MV-4-11 (cell line): ENCODE results near the gene TNFRSF4.

ENCODE experiments used
- DNase-seq: peaks from one replicate; lab custom pipeline; 2025; lab: John Stamatoyannopoulos, UW

The TNFRSF4 gene

DNA sequence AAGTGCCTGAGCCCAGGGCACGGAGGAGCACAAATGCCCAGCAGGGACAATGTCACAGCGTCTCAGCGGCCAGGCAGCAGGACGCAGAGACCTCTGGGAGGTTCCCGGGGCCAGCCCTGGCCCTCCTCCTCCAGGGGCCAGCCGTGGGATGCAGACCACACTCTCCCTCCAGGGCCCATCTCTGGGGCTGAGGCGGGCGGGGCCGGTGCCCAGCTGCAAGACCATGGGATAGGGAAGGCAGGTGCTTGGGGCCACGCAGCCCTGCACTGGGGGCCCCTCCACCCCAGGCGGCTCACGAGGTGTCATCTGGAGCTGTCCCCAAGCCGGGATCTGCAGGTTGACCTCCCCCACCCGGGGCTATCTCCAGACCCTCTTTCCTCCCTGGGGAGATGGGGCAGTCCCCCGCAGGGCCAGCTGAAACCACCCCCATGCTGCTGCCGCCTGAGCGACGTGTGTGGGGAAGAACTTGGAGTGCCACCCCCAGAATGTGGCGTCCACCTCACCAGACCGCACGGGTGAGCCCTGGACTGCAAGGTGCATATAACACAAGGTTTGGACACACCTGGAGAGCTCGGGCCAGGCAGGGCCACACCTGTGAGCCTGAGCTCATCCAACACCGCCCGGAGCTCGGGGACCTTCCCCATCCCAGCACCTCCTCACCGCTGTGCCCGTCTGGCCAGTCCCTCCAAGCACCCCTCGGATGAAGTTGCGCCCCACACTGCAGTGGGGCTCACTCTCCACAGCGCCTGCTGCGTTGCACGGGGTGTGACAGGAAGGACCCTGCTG lies 44.3 kb downstream of the TNFRSF4 start:
- DNase-seq, result no peak

DNA sequence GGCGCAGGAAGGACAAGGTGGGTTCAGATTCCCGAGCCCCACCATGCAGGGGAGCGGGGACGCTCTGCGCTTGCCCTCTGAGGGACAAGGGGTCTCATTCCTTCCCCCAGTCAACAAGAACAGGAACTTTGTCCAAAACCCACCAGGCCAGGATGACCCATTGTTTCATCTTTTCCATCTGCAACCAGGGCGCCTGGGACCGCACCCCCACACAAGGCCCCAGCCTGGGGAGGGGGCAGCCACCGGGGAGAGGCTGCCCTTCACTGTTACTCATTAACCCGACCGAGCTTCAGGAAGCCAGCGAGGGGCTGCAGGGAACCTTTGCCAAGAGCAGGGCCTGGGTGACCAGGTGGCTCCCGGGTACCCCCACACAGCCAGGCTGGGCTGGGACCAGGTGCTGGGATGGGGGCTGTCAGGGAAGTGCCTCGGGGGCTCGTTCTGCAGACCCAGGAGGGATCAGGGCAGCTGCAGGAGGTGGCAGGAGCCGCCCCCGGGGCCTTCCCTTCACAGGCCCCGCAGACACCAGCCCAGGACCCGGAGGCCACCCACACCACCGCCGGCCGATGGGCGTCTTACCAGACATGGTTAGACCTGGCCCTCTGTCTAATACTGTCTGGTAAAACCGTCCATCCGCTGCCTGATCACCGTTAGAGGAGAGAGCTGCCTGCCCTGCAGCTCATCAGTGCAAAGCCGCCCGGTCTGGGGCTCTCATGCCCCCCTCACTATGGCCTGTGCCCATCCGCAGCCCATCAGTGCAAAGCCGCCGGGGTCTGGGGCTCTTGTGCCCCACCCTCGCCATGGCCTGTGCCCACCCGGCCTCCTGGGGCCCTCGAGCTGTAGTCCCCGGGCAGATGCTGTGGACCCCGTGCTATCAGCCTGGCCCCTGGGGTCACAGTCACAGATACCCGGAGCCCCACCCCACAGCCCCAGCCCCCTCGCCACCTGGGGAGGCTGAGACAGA lies 45.2 kb downstream of the TNFRSF4 start:
- no peak for DNase-seq

DNA sequence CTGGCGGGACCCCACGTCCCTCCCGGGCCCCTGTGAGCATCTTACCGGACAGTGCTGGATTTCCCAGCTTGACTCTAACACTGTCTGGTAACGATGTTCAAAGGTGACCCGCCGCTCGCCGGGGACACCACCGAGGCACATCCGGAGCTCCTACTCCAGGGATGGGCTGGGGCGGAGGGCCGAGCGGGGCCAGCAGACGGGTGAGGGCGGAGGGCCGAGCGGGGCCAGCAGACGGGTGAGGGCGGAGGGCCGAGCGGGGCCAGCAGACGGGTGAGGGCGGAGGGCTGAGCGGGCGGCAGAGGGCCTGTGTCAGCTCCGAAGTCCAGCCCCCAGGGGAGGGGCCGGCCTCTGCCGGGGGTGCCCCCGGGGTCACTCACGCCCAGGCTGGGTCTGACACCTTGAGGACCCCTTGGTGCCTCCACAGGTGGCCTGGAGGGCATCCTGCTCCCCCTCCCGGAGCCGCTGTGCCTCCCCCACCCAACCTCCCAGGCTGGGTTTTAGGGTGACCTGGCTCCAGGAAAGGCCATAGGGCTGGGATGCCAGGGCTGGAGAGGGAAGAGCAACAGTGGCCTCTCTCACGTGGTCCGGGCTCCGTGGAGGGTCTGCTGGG lies 46.0 kb downstream of the TNFRSF4 start:
- DNase-seq, result no peak

DNA sequence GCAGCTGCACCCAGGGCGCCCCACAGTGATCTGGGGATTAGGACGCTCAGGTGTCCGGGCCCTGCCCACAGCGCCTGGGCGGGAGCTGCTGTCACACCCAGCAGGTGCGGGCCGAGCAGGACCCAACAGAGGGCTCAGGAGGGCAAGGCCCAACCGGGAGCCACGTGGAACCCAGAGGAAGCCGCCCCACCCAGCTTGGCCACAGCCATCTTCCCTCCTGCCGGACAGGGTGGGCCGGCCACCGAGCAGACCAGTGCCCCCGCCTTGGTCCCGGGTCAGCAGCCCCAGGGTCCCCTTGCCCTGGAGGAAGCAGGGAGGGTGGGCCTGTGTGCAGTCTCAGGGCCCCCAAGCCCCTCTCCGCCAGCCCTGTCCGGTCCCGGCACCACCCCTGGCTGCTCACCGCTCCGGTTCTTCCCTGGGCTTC lies 46.5 kb downstream of the TNFRSF4 start:
- no peak for DNase-seq

DNA sequence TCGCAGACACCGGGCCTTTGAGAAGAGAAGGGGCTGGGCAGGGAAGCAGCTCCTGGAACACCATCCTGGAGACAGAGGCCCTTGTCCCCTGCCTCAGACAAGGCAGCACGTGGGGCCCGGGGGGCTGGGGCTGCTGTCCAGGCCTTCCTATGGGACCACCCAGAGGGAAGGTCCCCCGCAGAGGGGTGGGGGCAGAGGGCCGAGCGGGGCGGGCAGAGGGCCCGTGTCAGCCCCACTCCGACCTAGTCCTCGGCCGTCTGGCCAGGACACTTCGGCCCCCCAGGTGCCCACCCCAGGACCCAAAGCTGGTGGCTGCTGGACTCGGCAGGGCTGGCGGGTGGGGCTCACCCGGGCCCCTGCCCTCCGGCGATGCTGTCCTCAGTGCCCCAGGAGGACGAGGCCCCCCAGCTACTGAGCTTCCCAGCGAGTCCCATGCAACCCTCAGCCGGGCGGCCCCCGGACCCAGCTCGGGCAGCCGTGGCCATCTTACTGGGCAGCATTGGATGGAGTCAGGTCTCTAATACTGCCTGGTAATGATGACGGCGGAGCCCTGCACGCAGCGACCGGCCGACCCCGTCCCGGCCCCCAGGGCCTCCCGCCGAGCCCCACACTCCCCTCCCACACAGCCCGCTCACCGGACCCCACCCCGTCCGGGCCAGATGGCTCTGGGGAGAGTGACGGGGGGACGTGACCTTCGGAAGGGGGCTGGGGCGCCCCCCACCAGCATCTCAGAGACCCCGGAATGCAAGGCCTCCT lies 47.1 kb downstream of the TNFRSF4 start:
- DNase-seq, result no peak

DNA sequence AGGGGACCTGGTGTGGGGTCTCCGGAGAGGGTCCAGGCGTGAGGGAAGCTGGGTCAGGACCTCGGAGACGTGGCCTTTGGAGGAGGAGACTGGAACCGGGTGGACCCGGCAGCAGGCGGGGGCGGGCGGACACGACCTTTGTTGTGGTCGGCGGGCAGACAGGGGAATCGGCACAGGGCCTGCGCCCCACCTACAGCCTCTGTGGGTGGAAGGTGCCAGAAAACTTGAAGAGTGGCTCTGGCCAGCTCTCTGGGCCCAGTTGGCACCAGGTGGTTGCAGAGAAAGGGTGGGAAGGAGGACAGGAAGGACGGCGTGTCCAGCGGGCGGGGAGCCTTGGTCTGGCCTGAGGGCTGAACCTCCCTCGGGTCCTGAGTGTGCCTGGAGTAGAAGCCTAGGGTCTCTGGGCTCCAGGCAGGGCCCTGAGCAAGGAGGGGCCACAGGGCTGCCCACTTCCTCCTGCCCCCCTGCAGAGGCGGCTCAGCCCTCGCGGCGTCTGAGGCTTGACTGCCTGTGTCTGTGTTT lies 48.0 kb downstream of the TNFRSF4 start:
- DNase-seq, result no peak

DNA sequence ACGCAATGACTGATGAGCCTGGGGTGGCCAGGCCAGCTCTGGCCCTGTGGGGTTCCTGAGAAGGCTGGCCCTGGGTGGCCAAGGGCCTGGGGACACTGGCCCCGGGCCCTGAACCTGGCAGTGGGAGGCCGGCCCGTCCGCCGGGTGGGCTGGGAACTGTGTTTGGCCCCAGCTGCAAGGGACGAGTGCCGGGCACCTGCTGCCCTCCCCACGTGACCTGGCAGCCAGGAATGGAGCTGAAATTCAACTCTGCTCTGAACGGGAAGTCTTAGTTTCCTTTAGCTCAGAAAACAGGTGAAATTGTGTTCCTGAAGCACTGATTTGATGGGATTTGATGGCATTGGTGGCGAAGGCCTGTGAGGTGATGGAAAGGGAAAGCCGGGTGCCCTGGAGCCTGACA lies 48.5 kb downstream of the TNFRSF4 start:
- no peak for DNase-seq

DNA sequence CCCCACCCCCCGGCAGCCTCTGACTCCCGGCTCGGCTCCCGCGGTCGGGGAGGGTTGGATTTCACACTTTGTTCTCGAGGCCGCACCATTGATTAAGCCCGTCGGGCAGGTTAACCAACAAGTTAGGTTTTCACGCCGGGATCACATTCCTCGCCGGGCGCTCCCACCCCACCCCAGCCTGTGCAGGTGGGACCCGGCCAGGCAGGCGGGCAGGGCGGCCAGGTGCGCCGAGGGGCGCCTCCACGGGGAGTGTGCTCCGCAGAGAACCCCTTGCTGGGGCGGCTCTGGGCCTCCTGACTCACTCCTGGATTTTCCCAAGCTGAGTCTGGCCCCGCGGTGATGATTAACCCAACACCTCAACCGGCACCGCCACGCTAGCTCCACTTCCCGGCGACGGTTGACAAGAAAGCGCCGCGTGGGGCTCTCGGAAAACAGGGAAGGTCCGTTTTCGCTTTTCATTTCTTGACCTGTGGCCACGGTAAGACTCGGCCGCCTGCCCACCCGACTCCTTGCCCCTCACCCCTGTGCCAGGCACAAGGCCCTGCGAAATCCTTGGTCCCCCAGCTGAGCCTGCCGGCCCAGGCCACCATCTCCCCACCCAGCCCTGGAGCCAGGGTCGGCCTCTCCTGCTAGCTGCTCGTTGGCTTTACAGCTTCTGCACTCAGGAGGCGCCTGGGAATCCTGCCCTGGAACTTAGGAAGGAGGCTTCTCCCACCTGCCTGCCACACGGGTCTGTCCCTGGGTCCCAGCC lies 49.1 kb downstream of the TNFRSF4 start:
- DNase-seq, result no peak

DNA sequence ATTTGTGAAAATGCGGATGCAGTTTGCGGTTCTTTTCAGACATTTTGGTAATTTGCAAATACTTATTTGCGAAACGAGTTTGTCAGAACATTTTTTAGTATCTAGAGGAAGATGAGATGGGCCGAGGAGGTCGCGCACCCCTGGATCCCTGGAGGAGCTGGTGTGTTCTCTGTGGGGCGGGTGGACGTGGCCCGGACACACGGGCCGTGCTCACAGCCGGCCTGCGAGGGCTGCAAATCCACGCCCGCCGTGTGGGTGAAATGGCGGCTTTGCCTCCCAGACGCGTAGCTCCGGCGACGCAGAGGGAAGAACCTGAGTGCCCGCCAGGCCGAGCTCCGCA lies 49.6 kb downstream of the TNFRSF4 start:
- DNase-seq, result no peak

DNA sequence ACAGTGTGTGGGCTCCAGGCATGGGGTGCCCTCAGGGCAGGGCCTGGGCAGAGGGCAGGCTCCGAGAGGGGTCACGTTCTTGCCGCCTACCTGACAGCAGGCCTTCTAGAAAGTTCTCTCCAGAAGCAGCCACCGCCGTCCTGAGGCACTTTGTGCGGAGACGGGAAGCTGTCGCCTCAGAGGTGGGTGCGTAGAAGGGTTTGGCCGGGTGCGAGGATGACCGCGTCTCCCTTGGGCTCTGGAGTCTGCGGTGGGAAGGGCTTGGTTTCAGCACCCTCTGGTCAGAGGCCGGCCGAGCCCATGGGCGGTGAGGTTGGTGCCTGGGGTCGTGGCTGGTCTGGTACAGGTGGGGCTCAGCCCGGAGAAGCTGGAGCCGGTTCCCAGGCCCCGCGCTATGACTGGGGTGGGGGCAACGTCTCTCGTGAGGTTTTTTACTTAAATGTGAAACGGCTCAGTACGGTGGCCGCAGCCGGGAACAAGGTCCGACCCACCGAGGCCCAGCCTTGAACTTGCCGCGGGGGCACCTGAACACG lies 50.3 kb downstream of the TNFRSF4 start:
- DNase-seq, result no peak

DNA sequence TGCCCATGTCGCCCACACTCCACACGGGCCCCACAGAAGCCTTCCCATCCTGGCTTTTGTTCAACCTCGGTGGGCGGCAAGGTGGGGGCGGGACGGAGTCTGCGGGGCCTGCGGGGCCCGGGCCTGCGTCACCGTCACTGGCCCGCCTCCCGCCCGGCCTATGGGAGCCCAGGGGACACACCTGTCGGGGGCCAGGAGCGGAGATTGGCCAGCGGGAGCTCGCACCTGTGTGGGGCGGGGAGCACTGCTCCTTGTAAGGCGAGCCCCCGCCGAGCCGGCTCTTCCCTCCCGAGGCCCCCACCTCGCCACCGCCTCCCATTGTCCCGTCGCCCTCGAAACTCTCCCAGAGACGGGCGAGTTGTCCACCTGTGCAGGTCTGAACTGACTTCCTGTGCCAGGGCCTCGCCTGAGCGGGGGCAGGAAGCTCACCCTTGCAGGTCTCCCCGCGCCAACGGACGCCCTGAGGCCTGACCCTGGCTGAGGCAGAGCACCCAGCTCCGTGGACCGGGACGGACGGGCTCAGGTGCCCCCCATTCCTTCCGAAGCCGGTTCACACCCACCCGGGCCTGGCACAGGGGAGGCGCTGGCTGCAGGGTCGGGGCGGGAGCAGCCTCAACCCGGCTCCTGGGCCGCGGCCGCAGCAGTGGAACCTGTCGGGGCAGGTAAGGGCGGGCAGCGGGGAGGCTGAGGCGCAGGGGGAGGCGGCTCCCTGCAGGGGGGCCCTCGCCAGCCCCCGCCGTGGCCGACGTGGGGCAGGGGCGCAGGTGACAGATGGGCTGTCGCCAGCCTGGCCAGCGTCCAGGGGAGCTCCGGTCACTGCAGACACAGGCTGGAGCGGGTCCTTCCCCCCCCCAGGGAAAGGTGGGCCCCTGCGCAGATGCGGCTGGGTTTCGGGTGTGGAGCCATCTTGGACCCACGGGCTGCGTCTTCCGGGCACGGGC lies 51.1 kb downstream of the TNFRSF4 start:
- DNase-seq, result no peak

DNA sequence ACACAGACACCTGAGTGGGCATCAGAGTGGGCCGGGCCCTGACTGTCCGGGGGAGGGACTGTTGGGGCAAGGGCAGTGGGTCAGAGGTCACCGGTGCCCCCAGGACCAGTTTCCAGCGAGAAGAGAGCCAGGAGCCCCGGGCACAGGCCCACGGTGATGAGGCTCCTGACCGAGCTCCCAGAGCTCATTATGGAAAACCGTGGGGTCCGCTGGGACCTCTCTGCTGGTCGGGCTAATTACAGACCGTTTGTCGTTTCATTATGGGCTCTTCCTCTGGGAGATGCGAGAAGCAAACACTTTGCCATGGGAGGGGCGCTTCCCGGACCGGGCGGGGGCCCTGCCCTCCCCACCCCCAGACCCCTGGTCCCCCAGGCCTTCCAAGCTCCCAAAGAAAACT lies 52.3 kb downstream of the TNFRSF4 start:
- DNase-seq, result no peak
